WTC11 (cell line): ENCODE measurements around the gene YIF1A.

Source experiments
- GTF2I ChIP-seq: fragments of 250-450 bp; sonication (Bioruptor Pico); conservative IDR thresholded peaks from 2 replicates; pipeline ENCODE4 v1.4.0; 2021; ENCODE audit warnings: mild to moderate bottlenecking
- NFYB ChIP-seq: sonication (generic); formaldehyde crosslinking; conservative IDR thresholded peaks from 2 replicates; pipeline ENCODE4 v1.8.0; 2022; ENCODE audit warnings: low read depth, missing genetic modification reagents
- TF ChIP-seq, protein P1 (sequence below): sonication (generic); formaldehyde crosslinking; IDR thresholded peaks from 2 replicates; pipeline ENCODE4 v1.8.1; 2022; ENCODE audit warnings: low read depth, mild to moderate bottlenecking, moderate library complexity, missing genetic modification reagents, borderline replicate concordance
- TF ChIP-seq, protein P2 (sequence below): fragments of 200-600 bp; IDR thresholded peaks from 2 replicates; pipeline ENCODE4 v1.8.0; 2022; ENCODE audit warnings: antibody characterized with exemption
- TF ChIP-seq, protein P3 (sequence below): sonication (generic); formaldehyde crosslinking; conservative IDR thresholded peaks from 2 replicates; pipeline ENCODE4 v1.8.1; 2022; ENCODE audit warnings: mild to moderate bottlenecking, missing genetic modification reagents
- TF ChIP-seq, protein P4 (sequence below): sonication (generic); formaldehyde crosslinking; IDR thresholded peaks from 2 replicates; pipeline ENCODE4 v1.8.1; 2023; ENCODE audit warnings: mild to moderate bottlenecking, missing genetic modification reagents, moderate library complexity
- TF ChIP-seq, protein P5 (sequence below): sonication (generic); formaldehyde crosslinking; IDR thresholded peaks from 2 replicates; pipeline ENCODE4 v1.8.0; 2022; ENCODE audit warnings: mild to moderate bottlenecking, missing genetic modification reagents
- TF ChIP-seq, protein P6 (sequence below): sonication (generic); formaldehyde crosslinking; IDR thresholded peaks from 2 replicates; pipeline ENCODE4 v1.8.1; 2023; ENCODE audit warnings: mild to moderate bottlenecking, missing genetic modification reagents, borderline replicate concordance

DNA sequence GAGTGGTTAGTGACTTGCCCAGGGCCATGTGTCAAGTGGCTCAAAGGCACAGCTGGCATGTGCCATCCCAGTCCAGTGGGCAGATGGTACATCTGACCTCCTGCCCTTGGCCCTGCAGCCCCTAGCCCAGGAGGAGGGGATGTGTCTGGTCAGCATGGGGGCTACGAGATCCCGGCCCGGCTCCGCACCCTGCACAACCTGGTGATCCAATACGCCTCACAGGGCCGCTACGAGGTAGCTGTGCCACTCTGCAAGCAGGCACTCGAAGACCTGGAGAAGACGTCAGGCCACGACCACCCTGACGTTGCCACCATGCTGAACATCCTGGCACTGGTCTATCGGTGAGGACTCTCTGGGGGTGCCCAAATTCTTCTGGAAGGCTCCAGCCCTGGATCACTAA lies 26.2 kb downstream of the YIF1A start:
- TF ChIP-seq, protein P1, sequence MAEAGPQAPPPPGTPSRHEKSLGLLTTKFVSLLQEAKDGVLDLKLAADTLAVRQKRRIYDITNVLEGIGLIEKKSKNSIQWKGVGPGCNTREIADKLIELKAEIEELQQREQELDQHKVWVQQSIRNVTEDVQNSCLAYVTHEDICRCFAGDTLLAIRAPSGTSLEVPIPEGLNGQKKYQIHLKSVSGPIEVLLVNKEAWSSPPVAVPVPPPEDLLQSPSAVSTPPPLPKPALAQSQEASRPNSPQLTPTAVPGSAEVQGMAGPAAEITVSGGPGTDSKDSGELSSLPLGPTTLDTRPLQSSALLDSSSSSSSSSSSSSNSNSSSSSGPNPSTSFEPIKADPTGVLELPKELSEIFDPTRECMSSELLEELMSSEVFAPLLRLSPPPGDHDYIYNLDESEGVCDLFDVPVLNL, result no peak
- TF ChIP-seq, protein P2, sequence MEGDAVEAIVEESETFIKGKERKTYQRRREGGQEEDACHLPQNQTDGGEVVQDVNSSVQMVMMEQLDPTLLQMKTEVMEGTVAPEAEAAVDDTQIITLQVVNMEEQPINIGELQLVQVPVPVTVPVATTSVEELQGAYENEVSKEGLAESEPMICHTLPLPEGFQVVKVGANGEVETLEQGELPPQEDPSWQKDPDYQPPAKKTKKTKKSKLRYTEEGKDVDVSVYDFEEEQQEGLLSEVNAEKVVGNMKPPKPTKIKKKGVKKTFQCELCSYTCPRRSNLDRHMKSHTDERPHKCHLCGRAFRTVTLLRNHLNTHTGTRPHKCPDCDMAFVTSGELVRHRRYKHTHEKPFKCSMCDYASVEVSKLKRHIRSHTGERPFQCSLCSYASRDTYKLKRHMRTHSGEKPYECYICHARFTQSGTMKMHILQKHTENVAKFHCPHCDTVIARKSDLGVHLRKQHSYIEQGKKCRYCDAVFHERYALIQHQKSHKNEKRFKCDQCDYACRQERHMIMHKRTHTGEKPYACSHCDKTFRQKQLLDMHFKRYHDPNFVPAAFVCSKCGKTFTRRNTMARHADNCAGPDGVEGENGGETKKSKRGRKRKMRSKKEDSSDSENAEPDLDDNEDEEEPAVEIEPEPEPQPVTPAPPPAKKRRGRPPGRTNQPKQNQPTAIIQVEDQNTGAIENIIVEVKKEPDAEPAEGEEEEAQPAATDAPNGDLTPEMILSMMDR, result no peak
- TF ChIP-seq, protein P3, sequence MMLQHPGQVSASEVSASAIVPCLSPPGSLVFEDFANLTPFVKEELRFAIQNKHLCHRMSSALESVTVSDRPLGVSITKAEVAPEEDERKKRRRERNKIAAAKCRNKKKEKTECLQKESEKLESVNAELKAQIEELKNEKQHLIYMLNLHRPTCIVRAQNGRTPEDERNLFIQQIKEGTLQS (CRISPR knock-in tag), result no peak
- TF ChIP-seq GTF2I (CRISPR knock-in tag), result no peak
- TF ChIP-seq, protein P4, sequence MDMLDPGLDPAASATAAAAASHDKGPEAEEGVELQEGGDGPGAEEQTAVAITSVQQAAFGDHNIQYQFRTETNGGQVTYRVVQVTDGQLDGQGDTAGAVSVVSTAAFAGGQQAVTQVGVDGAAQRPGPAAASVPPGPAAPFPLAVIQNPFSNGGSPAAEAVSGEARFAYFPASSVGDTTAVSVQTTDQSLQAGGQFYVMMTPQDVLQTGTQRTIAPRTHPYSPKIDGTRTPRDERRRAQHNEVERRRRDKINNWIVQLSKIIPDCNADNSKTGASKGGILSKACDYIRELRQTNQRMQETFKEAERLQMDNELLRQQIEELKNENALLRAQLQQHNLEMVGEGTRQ (CRISPR knock-in tag), result no peak
- TF ChIP-seq, protein P5, sequence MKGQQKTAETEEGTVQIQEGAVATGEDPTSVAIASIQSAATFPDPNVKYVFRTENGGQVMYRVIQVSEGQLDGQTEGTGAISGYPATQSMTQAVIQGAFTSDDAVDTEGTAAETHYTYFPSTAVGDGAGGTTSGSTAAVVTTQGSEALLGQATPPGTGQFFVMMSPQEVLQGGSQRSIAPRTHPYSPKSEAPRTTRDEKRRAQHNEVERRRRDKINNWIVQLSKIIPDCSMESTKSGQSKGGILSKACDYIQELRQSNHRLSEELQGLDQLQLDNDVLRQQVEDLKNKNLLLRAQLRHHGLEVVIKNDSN, result no peak
- TF ChIP-seq, protein P6, sequence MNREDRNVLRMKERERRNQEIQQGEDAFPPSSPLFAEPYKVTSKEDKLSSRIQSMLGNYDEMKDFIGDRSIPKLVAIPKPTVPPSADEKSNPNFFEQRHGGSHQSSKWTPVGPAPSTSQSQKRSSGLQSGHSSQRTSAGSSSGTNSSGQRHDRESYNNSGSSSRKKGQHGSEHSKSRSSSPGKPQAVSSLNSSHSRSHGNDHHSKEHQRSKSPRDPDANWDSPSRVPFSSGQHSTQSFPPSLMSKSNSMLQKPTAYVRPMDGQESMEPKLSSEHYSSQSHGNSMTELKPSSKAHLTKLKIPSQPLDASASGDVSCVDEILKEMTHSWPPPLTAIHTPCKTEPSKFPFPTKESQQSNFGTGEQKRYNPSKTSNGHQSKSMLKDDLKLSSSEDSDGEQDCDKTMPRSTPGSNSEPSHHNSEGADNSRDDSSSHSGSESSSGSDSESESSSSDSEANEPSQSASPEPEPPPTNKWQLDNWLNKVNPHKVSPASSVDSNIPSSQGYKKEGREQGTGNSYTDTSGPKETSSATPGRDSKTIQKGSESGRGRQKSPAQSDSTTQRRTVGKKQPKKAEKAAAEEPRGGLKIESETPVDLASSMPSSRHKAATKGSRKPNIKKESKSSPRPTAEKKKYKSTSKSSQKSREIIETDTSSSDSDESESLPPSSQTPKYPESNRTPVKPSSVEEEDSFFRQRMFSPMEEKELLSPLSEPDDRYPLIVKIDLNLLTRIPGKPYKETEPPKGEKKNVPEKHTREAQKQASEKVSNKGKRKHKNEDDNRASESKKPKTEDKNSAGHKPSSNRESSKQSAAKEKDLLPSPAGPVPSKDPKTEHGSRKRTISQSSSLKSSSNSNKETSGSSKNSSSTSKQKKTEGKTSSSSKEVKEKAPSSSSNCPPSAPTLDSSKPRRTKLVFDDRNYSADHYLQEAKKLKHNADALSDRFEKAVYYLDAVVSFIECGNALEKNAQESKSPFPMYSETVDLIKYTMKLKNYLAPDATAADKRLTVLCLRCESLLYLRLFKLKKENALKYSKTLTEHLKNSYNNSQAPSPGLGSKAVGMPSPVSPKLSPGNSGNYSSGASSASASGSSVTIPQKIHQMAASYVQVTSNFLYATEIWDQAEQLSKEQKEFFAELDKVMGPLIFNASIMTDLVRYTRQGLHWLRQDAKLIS (CRISPR knock-in tag), result no peak
- no peak for TF ChIP-seq NFYB (CRISPR knock-in tag)
